Liver (tissue), 3 donors: Measurements from ENCODE around the gene WDR46.

ENCODE experiments used
- CTCF ChIP-seq: fragments of 150-350 bp; IDR thresholded peaks from 2 replicates; pipeline ENCODE4 v1.5.1; 2017; ENCODE audit warnings: improper control_type of control experiment, low read depth, low read length; ENCODE audit not compliant: missing input control
- EGR1 ChIP-seq, 2 donors: IDR thresholded peaks; 2 replicates each; pipeline ENCODE4 v1.6.1; 2016 to 2018; ENCODE audit warnings: antibody characterized with exemption in 2 of 2, low read depth in 2 of 2
- HNF4A ChIP-seq, 2 donors: conservative IDR thresholded peaks; 2 replicates each; pipeline ENCODE4 v1.6.1; 2016; ENCODE audit warnings: antibody characterized with exemption in 2 of 2, mild to moderate bottlenecking in 2 of 2
- RAD21 ChIP-seq, 2 donors: IDR thresholded peaks; 2 replicates each; pipeline ENCODE4 v1.6.1; 2016; ENCODE audit warnings: antibody characterized with exemption in 2 of 2, mild to moderate bottlenecking in 2 of 2
- TAF1 ChIP-seq: conservative IDR thresholded peaks from 2 replicates; pipeline ENCODE4 v1.6.1; 2016; ENCODE audit warnings: antibody characterized with exemption, mild to moderate bottlenecking
- donor health status: healthy.
- donor health status: healthy.

DNA sequence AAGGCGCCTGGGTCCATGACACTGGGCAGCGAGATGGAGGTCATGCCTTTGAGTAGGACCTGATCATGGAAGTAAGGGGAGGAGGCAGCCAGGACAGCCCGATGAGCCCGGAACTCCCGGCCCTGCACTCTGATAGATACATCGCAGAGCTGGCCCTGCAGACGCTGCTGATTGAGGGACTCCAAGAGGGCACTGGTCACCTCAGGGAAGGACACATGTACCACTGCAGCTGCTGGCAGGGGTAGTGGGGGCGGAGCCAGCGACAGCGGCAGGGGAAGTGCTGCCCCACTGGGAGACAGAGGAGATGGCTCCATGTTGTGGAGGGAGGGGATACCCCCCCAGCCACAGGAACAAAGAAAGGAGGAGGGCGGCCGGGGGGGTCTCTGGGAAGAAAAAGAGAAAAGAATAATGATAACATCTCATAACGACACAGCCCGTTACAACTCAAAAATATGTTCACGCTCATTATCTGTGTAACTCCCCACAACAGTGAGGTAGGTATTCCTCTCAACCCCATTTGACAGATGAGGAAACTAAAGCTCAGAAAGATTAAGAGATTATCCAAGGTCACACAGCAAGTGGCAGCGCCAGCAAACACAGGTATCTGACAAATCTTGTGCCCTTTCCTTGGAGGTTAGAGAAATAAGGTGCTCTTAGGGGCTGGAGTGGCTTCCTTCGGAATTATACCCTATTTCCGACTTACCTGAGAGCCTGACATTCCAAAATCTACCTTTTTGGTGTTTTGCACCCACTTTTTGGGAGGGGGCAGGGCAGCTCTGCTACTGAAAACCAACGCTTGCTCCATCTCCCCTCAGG lies 27.8 kb upstream of the WDR46 start:
- no peak for TF ChIP-seq CTCF
- no peak for TF ChIP-seq HNF4A (conservative IDR thresholded peaks at IDR 0.05)
- no peak for TF ChIP-seq EGR1 (IDR thresholded peaks at IDR 0.05; ENCODE audit: low read depth in 2 of 2)
- no peak for TF ChIP-seq TAF1
- no peak for TF ChIP-seq RAD21 (IDR thresholded peaks at IDR 0.05)
